CD4-positive, alpha-beta T cell treated with Interleukin-4 for 1 hour (primary cell): ENCODE results near the gene ANP32A.
A peak's percentile ranks its signal among the peaks of the same experiment; 100 is the strongest.

Experiments
- DNase-seq, 2 donors: peaks; one replicate each; pipeline ENCODE4 v3.0.0-alpha.2; 2020 to 2022

Gene ANP32A

DNA sequence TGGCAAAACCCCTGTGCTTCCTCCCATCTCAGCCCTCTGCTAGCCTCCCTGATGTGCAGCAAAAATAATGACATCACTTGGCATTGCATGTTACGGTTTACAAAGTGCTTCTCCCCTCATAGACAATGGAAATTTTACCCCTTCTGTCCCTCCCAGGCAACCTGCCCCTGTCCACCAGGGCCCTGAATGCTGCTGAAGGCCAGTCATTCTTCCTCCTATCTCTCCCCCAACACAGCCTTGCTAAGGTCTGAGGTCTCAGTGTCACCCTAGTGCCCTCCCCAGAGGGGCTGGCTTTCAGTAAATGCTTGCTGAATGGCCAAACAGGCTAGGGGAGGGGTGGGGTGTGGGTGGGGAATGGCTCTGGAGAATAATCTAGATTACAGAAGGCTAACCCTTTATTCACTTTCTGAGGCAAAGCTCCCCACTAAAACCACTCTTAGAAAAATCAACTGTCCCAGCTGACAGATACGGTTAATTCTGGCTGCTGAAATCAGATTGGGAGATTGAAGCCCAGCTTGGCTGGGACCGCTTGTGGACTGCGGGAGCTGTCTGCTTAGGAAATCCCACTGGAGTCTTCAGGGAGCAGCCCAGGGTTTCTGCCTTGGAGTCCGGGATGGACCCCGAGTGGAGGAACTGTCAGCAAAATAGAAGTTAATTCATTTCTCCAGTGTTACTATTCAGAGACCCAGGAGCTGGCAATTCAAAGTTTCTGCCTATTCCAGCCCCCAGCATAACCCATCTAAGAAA lies 22.9 kb downstream of the ANP32A start:
- no peak for DNase-seq

DNA sequence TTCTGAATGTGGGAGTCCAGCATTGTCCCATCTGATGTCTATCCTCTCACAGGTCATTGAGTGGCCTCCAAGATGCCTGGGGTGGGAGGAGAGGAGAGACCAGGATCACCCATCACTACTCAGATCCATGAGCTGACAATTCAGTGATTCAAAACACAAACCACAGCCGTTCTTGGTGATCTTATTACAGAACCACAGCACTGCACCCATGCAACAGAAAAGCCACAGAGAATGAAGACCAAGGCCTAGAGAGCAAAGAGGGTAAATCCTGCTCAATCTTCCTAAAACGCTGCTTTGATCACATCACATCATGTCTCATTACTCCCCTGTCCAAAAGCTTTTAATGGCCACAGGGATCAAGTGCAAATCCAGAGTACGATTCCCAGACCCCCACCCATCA lies 23.5 kb downstream of the ANP32A start:
- DNase-seq: no peak

DNA sequence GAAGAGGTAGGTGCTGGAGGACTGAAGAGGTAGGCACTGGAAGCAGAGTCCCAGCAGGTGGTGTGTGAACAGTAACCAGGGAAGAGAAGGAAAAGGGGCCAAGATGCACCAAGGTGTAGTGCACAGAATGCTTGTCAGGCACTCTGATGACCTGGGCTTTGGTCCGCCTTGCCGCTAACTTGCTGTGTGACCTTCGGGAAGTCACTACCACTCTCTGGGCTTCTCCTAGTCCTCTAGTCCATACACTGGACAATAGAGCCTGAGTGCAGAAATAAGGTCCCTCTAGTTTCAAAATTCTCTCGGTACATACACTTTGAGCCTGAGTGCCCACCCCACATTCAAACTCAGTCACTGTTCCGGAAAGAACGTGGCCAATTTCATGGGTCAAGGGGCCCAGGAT lies 24.1 kb downstream of the ANP32A start:
- no peak for DNase-seq

DNA sequence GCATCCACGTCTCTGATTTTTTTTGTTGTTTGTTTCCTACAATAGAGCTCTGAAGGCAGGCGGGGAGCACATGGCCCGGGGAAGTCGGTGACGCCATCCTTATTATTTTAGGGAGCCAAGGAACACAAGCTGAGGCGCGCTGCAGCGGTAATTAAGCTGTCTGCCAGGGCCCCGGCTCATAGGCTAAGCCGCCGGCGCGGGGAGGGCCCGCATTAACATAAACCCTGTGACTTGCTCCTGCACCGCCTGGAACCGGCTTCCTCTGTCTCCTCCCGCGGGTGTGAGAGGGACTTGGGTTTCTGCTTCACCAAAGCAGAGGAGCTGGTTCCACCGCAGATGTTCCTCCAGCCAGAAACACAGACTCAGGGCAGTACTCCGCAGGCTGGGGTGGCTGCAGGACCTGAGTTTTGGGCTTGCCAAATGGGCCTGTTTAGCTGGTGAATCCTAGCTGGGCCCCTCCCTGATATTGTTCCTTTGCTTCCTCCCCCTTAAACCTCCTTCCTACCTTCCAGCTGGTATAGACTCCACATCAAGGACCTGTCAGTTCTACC lies 25.3 kb downstream of the ANP32A start:
- peak; percentile 61 to 73 for DNase-seq

DNA sequence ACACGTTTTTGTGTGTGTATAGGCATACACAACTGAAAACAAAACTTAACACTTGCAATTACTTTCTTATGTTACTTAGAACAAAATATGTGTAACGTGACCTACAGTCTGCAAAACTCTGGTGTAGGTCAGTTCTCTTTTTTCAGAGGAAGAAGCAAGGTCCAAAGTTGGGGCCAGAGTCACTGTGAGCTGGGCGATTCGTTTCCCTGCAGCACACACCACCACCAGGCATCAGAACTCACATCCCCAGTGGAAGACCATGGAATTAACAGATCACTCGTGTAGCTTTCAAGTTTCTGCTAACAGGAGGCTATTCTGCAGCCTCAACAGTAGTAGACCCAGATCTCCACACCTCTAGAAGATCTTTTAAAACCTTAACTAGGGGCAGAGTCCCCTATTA lies 25.8 kb downstream of the ANP32A start:
- DNase-seq: no peak

DNA sequence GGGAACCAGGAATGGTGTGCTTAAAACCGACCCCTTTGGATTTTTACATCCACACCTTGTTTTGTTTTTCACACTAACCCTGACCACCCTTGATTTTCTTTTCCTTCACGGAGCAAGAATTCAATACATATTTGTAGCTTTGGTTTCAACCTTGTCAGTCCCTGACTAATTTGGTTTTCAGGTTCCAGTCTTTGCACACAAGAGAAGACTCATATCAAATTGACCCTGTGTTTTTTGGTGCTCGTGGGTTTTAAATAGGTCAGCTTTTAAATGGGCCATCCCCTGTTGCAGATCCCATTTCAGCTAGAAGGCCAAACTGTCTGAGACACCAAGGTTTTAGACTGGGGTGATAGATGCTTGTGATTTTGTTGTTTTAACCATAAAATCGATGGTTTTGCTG lies 26.4 kb downstream of the ANP32A start:
- DNase-seq: no peak

DNA sequence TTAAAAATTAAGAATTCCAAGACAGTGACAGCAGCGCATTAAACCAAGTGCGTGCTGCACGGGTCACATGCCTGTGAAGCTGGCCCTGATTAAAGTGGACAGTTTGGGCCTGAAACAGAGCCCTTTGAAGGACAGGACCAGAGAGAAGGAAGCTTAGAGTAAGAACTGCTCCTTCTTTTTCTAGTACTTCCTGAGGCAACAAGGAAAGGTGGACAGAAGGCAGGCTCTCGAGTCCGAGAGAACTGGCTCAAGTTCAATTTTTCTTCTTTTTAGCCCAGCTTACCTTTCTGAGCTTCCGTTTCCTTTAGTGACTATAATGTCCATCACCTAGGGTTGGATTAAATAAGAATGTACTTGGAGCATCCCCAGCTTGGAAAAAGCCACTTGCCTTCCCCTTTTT lies 26.9 kb downstream of the ANP32A start:
- DNase-seq: no peak

DNA sequence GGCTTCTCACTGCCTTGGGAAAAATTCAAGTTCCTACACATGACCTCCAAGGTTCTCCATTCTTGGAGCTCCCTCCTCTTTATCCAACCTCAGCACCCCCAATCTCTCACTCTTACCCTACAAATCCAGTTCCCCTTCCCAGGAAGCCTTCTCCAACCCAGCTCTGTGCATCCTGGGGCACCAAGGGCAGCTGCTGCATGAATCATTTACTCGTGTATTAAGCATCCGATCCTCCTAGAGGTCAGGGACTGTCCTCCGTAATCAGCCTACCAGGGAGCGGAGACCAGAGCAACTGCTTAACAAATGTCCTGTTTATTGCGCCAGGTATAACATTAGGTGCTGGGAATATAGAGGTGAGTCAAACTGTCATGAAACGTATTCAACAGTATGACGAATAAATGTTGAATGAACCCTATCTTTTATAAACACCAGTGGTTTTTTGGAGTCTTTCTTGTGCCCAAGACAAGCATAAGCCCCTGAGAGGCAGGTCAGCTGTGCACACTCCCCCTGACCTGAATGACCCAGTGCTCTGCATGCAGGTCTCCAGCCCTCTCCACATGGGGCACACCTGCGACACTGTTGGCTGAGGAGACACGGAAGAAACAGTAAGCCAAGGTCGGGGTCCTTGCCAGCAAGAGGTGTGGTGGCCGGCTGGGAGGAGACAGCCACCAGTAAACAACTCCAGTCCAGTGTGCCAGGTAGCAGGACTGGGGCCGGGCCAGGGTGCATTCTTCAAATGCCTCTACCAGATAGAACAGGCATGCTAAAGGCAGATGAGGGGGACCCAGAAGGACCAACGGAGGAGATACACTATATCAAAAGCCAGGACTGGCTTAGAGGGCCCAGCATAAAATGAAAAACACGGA lies 27.6 kb downstream of the ANP32A start:
- DNase-seq: no peak

DNA sequence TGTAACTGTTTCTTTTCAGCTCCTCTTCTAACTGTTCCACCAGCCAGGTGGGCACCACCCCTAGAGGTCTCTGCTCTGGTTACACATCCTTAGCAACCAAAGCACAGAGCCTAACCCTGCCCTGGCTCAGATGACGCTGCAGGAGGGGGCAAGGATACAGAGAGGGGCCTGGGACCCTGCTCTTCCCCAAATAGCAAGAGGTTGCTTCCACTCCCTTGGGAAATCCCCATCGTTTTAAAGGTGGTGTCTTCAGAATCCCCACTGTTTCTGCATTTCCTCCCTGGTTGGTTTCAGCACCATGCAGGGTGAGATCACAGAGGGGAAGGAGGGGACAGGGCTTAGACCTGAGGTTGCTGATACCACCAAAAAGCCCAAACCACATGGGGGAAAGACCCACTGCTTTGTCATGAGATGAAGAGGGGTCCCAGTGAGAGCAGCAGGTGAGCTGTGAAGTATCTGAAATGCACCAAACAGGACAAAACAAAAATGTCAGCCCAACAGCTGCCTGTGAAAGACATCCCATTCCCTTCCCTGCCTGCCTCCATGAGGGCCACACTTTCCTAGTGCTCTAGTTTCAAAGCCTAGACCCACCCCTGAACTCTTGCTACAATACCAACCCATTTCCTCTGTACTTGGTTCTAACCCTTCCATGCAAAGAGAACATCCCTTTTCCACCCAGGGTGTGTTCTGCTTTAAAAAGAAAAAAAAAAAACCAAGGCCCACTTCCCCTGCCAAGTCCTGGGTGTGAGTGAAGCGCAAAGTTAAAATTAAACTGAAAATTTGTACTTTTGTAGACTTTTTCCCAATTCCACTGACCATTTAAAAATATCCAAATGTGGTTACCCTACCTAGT lies 29.0 kb downstream of the ANP32A start:
- peak; percentile 73 for DNase-seq

DNA sequence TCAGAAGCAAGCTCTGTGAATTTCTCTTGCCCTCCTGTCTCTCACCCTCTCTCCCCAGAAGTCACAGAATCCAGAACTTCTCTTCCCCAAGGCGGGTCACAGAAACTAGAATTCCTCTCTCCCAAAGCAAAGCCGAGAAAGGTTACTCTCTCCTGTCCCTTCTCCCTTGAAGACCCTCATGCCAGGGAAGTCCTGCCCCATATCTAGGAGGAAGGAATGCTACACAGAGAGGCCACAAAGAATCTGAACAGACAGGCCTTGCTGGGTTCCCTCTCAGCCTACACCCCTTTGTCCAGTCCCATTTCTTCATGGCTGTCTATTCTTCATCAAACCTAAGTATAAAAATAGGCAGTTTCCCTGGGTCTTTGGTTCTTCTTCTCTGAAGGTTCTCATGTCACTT lies 29.8 kb downstream of the ANP32A start:
- DNase-seq: no peak

DNA sequence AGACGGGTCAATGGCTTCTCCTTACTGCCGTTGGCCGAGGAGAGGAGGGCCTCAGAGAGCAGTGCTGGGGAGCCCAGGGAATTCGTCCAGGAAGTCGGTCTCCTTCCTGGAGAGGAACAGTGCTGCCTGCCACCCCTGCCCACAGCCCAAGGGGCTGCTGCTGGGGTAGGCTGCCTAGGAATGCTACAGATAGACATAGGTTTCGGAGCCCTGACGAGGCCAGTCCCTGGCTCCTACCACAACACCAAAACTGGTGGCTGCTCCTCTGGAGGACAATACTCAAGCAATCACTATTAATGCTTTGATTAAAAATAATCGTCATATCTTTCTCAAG lies 30.5 kb downstream of the ANP32A start:
- no peak for DNase-seq

DNA sequence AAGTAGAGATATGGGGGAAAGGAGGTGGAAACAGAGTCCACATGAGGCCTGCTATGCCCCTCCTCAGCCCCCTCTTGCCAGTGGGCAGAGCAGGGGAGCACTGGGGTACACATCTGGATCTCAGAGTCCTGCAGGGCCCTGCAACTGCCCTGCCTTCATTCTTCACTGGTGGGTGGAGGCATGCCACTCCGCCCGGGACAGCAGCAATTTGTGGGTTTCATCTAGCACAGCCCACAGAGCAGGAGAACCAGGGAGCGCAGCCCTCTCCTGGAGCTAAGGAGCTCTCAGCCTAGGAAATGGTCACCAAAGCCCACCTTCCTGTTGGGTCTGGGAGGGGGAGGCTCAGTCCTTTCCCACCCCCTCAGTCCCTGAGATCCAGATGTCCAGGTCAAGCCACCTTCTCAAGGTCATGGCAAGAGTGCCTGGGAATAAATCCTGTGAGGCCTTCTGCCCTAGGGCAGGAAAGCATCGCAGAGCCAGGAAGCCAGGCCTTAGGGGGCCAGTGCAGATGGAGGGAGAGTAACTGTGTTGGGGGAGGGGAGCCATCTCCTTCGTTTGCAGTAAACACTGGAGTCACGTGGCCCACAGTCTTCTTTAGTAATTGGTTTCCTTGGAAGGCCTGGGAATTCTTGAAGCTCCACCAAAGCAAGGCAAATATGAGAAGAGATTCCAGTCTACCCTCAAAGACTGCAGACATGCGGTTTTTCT lies 31.0 kb downstream of the ANP32A start:
- DNase-seq: no peak

DNA sequence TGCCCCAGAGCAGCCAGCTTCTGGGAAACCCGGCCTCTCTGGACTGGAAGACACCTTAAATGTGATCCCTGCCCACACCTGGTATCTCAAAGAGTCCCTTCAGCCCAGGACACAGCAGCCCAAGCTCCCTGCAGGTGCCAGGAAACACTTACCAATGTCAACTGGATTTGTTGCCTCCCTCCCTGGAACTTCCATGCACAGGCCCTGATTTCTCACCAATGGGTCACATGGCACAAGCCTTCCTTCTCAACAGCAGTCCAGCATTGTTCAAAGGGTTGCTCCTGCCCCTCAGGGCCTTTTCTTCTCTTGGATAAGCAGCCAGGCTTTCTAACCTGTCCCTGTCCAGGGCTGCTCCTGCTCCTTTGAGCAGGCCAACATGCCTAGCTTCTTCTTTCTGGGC lies 31.6 kb downstream of the ANP32A start:
- no peak for DNase-seq

DNA sequence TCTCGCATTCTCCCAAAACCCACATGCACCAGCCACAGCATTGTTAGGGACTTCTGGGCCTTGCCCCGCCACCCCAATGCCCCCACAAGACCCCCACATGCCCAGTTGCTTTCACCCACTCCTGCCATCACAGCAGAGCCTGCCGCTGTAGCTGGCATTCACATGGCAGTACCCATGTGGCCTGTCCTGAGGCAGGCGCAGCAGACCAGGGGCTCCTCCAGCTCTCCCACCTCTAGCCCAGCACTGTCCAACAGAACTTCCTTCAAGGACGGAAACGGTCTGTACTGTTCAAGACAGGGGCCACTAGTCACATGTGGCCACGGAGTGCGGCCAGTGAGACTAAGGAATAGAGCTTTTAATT lies 32.5 kb downstream of the ANP32A start:
- DNase-seq: no peak

DNA sequence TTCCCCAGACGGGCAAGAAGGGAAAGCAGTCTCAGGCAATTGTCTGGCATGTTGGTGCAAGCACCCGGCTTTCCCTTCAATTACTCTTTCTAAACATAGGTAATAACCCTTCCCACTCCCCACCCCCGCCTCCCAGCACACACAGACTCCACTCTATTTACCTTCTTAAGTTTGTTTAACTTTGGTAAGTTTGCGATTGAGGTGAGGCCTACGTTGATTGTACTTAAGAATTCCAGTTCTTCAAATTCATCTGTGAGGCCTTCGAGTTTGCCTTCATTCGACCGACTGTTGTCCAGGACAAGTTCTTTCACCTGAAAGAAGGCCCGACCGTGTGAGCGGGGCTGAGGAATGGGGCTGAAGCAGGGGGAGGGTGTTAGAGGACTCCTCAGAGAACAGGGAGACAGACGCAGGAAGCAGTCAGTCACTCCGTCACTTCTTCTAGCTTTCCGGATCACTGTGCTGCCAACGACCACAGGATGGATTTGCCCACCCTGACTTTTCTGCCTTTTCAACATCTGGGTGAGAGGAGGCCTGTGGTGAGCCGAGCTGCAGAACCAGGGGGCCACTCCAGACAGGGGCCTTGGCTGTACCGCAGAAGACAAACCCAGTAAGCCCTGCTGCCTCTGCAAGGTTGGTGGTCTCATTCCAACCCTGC lies 33.0 kb downstream of the ANP32A start:
- no peak for DNase-seq

DNA sequence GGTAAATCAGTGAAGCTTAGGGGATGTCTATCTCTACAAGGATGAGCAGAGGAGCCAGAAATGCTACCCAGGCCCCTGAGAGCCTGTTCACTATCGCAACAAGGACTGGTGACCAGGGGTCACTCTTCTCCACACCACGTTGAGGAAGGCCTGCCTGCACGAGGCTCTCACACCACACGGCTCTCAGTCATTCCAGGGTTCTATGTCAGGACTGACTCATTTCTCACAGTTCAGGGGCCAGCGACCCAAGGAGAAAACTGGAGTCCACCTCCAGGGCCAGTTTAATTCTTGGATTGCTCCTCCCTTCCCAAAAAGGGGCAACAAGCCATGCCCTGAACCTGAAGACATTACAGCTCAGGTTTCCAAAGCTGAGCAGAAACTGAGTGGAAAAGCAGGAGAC lies 33.9 kb downstream of the ANP32A start:
- DNase-seq: no peak

DNA sequence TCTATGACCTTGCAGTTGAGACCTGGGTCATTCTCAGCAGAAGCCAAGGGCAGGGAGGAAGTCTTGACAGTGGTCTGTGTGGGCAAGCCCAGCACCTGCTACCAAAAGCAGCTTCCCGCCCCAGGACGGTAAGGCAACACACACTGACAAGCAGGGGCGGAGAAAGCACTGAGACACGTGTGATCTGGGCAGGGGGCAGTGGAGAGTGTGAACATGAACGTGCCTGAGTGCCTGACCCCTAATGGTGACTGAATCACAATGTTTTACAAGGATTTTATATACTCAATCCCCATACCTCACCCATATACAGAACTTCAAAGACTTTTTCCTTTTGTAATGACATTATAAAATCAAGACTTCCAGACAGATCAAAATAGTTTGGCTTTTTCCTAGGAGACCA lies 35.2 kb downstream of the ANP32A start:
- DNase-seq: no peak

DNA sequence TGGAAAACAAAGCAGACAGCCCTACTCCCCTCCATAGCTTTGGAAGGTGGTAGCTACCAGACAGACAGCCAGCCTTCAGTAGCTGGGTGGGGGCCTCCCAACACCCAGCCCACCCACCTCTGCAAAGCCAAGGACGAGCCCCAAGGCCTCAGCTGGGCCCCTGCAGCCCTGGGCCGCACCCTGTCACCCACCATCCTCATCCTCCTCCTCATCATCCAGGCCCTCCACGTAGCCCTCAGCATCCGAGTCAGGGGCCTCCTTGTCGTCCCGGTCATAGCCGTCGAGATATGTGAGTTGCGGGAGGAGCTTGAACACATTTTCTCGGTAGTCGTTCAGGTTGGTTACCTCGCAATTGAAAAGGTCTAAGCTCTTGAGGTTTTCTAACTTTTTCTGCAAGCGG lies 36.5 kb downstream of the ANP32A start:
- DNase-seq: no peak

DNA sequence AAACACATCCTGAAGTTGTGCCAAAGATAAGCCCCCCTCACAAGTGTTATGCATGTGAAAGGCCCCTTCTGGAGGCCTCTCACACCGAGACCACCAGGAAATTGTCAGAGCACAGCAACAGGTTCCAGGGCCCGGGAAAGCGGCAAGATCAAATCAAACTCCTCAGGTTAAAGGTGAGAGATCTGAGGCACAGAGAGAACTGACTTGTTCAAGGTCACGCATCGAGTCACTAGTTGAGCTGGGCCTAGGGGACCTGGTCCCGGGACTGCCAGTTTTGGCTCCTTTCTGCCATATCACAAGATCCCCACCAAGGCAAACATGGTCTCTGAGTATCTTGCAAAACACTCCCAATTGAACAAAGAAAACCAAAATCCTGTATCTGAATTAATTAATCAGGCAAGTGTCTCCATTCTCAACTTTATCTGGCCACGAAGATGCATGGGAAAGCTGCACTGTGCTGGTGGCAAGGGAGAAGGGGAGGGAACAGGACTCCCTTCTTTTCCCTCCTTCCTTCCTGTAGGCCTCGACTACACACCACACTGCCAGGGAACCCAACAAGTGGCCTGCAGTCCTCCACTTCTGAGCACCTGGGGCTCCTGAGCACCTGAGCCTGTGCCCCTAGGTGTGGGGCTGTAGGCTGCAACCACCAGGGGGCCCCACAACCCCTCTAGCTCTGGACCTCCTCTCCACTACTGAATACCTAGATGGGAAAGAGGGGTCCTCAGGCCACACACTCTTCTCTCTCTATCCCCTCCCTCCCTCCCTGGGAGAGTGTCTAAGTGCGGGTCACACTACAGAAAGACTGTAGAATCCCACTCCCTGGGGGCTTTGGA lies 37.3 kb downstream of the ANP32A start:
- peak; percentile 66 to 68 for DNase-seq

DNA sequence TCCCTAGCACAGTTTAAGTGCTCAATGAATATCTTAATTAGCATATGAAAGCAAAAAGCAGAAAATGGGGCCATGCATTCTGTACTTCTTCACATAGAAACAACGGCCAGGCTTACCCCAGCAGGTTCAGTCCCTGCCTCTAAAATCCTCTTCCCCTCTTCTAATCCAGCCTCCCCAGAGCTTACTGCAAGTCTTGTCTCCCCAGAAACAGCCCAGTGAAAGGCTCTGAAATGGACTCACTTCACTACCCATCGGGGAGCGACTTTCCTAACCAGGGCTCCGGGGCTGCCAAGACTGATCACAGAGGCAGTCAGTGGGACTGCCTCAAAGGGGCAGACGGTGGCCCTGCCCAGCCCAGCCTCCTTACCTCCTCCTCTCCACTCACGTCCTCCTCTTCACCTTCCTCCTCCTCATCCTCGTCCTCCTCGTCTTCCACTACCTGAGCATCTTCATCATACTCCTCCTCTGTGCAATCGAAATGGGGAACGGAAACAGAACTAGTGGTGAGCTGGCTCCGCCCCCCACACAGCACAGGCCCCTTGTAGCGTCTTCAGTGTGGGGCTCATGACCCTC lies 38.0 kb downstream of the ANP32A start:
- DNase-seq: no peak
